HG02763 (cell line): ENCODE measurements around the gene ALPK3.

Source experiments
- ATAC-seq: cut with Tn5 transposase; IDR thresholded peaks from one replicate; pipeline ENCODE4 v1.9.1; 2021; ENCODE audit warnings: mild to moderate bottlenecking, moderate library complexity; ENCODE audit not compliant: unreplicated experiment

ALPK3 gene

GRCh38 chr15:84822653-84823281, 5.6 kb downstream of the ALPK3 start:
- ATAC-seq, result no peak

- ATAC-seq, result no peak
Observed at GRCh38 chr15:84823282-84823878, 6.2 kb downstream of the ALPK3 start.

GRCh38 chr15:84824260-84825007, 7.3 kb downstream of the ALPK3 start:
- no peak for ATAC-seq

- ATAC-seq, result no peak
Observed at GRCh38 chr15:84826369-84826823, 9.2 kb downstream of the ALPK3 start.

- no peak for ATAC-seq
Observed at GRCh38 chr15:84827246-84827645, 10.1 kb downstream of the ALPK3 start.

GRCh38 chr15:84828086-84828908, 11.1 kb downstream of the ALPK3 start:
- no peak for ATAC-seq

GRCh38 chr15:84829428-84829827, 12.3 kb downstream of the ALPK3 start:
- ATAC-seq, result no peak

GRCh38 chr15:84830036-84830435, 12.9 kb downstream of the ALPK3 start:
- ATAC-seq, result no peak

GRCh38 chr15:84831028-84831427, 13.9 kb downstream of the ALPK3 start:
- ATAC-seq, result no peak

- no peak for ATAC-seq
Observed at GRCh38 chr15:84831613-84832012, 14.5 kb downstream of the ALPK3 start.

GRCh38 chr15:84832448-84833040, 15.4 kb downstream of the ALPK3 start:
- no peak for ATAC-seq

- ATAC-seq, result no peak
Observed at GRCh38 chr15:84833447-84834228, 16.5 kb downstream of the ALPK3 start.

GRCh38 chr15:84834229-84834955, 17.2 kb downstream of the ALPK3 start:
- ATAC-seq, result no peak

- no peak for ATAC-seq
Observed at GRCh38 chr15:84834969-84835368, 17.8 kb downstream of the ALPK3 start.

GRCh38 chr15:84835661-84836337, 18.6 kb downstream of the ALPK3 start:
- no peak for ATAC-seq

GRCh38 chr15:84836844-84837243, 19.7 kb downstream of the ALPK3 start:
- no peak for ATAC-seq

GRCh38 chr15:84839714-84840113, 22.6 kb downstream of the ALPK3 start:
- no peak for ATAC-seq

- ATAC-seq, result no peak
Observed at GRCh38 chr15:84840255-84840654, 23.1 kb downstream of the ALPK3 start.
